C4-2B (cell line): ENCODE results near the gene PGS1.

Experiments
- CTCF ChIP-seq: fragments of 450-650 bp; conservative IDR thresholded peaks from 2 replicates; pipeline ENCODE4 v1.5.1; 2017; ENCODE audit warnings: mild to moderate bottlenecking
- ZFX ChIP-seq: fragments of 450-650 bp; IDR thresholded peaks from 2 replicates; pipeline ENCODE4 v1.6.1; 2017

GRCh38 chr17:78441271-78441971 is 63.0 kb downstream of the PGS1 start:
- TF ChIP-seq CTCF: no peak
- no peak for TF ChIP-seq ZFX
